Globus pallidus (tissue), 1 donor: ENCODE data around the gene DOCK11.

Experiments used
- DNase-seq: peaks from one replicate; pipeline ENCODE4 v3.0.0-alpha.2; 2015; ENCODE audit warnings: low spot score

DOCK11 gene

DNA sequence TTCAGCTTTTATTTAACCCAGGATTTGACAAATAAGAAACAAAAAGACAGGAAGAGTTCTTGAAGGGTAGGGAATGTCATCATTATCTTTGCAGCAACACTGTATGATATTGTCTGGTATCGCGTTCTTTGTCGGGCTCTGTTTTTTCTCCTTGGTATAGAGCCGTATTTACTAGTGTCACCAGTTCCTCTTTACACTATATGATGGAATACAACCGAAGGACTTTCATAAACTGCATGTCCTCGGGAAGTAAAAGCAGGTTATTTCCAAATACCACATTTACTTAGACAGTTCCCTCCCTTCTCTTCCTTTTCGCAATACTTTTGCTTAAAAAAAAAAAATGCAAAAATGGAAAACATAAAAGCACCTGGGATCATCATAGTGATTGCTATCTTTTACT, 135.2 kb downstream of the DOCK11 start:
- DNase-seq = no peak

DNA sequence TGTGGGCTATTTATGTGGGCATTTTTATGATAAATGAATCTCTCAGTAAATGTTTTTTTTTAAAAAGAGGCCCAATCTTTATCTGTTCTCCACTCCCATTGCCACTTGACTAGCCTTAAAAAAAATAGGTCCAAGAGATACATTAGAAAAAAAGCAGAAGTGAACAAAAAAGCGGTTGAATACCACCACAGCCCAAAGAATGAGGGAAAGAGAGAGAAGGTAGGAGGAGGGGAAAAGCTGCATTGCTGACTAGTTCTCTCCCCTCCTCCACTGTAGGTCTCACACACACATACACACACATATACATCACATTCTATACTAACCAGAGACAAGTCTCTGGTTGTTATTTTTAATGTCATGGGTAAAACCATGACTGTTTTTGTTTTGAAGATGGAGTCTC, 136.0 kb downstream of the DOCK11 start:
- DNase-seq = no peak

DNA sequence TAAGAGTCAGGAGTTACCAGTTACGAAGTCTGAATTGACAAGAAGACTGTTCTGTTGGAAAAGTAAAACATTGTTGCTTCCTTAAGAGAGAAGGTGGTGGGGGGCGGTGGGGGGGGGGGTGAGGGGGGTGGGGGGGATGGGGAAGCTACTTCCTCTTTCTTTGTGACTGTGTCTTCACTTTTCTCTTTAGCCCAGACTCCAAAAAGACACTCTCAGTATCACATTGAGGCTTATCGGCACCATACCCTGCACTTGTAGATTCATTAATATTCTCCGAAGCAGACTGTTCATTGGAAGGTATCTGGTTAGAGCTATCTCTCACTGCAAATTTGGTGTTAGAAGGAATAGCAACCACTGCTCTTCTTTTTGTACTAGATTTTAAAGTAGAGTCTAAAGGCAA, 137.2 kb downstream of the DOCK11 start:
- no peak for DNase-seq

DNA sequence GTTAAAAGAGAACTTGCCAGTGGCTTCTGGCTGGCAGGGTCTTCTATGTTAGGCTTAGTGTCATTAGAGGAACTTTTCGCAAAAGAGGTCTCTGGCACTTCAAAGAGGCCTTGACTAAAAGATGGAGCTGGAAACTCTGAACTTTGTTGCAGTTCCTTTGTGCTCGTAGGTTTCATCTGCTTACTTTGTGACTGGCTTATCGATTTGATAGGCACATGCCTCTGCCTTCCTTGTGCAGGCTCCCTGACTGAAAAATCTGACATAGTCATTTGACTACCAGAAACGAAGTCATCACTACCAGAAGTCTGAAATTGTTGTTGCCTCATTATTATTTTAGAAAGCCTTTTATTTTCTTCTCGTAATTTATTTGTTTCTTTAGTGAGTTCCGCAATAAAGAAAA, 137.9 kb downstream of the DOCK11 start:
- DNase-seq = no peak

DNA sequence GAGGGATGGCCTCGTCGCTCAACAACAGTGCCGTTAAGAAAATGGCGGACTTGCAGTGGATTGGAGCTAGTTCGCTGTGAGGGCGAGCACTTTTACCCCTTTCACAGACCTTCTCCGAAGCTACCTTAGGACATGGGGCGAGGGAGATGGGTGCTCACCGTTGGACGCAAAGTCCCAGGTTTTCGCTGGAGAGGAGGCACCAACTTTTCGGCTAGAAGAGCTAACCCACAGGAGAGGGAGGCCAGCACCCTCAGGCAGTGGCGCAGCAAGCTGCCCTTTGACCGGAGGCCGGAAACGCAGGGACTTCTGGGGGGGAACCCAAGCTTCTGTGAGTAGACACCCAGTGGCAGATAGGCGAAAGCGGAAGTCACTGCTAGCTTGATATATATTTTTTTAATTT, 138.7 kb downstream of the DOCK11 start:
- no peak for DNase-seq

DNA sequence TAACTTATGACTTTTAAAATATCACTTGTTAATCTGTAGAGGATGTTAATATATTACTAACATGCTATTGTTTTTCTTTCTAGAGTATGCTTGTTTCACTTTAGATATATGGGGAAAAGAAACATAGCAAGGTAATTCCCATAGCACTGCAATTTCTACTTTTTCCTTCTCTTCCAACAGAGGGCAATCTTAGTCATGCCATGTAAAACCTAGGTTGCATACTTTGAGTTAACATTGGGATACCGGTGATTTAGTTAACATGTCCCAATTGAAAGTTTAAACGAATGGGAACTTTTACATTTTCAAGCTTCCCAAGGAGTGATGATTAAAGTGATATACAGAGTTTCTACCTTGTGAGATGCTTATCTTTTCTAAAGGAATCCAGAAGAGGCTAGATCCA, 142.4 kb downstream of the DOCK11 start:
- no peak for DNase-seq

DNA sequence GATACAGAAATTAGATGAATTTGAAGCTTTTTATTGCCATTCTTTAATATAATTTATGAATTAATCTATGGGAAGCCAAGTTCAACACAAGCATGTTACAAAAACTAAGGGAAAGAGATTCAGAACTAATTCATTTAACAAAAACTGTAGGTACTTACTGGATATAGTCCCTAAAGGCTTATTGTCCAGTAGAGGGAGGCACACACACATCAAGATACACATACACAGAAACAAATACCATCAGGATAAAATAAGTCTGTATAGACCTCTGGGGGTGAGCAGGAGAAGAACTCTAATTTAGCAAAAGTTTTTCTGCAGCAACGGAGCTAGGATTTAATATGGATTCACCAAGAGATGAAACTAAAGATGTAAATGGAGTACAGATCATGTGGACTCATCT, 148.8 kb downstream of the DOCK11 start:
- DNase-seq = peak; percentile 50

DNA sequence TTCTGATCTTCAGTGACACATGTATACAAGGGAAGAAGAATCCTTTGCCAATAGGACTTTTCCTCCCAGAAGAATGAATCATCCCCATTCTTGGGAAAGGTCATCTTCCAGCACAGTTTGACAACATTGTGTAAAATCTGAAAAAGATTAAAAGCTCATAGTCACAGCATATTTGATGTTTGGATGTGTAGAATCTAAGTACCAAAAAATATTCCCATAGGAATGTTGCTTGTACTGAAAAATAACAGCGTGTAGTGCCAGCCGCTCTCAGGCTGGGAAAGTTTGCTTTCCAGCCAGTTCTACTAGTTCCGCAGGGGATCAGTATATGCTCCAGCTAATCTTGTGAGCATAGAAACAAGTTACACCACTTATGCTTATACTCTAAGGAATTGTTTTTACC, 157.1 kb downstream of the DOCK11 start:
- DNase-seq = no peak

DNA sequence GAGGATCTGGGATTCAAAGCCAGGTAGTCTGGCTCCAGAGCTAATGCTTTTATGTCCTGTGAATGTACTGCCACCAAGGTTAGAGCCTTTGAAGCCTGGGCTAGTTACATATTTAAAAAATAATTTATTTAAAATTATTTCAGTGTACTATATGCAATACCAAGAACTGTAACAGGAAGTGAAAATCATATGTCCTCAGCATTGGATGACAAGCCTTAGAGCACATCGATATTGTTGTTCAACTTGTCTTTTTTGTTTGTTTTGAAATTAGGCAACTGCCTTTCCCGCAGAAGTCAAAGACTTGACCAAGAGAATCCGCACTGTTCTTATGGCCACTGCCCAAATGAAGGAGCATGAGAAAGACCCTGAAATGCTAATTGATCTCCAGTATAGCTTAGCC, 158.7 kb downstream of the DOCK11 start:
- no peak for DNase-seq

DNA sequence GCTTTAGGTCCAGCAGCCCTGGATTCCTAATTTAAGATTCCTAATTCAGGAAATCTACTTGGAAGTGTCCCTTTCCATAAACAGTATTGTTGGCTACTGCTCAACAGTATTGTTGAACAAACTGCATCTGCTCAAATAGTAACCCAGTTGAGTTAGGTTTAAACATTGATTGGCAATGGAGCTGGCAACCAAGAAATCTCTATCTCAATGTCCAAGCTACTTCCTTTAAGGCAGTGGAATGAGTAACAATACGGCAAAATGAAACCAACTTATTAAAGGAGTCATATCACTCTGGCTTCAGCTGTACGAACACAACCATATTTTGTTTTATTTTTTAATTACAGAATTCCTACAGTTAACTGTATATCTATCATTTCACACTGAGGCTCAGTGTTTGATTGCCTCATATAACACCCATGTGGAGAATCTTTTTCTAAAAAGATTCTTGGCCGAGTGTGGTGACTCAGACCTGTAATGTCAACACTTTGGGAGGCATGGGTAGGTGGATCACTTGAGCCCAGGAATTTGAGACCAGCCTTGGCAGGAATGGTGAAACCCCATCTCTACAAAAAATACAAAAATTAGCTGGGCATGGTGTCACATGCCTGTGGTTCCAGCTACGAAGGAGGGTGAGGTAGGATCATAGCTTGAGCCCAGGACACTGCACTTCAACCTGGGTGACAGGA, 160.1 kb downstream of the DOCK11 start:
- no peak for DNase-seq

DNA sequence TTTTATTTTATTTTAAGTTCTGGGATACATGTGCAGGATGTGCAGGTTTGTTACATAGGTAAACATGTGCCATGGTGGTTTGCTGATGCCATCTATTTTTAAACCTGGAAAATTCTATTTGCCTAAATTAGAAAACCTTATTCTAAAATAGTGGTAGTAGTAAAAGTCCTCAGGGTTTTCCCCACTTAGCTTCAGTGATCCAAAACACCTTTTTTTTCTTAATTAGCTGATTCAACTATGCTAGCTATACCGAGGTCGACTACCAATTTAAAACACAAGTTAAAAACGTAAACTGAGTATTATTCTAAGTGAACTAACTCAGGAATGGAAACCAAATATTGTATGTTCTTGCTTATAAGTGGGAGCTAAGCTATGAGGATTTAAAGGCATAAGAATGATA, 161.8 kb downstream of the DOCK11 start:
- no peak for DNase-seq

DNA sequence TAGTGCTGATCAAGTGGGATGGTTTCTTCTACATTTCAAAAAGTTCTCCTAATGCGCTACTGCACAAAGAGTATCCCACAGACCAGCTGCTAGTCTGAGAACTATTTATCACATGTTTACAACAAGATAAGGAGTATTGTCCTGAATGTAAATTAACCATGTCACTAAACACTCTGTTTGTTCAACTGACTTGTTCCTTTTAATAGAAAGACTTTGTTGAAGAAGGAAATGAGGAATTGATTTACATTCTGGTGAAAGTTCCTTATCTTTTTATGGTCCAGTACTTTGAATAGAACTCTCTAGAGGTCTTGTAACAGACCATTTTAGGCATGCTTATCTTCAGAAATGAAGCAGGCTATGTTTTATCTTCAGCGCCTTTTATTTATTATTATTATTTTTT, 164.5 kb downstream of the DOCK11 start:
- DNase-seq = peak; percentile 19

DNA sequence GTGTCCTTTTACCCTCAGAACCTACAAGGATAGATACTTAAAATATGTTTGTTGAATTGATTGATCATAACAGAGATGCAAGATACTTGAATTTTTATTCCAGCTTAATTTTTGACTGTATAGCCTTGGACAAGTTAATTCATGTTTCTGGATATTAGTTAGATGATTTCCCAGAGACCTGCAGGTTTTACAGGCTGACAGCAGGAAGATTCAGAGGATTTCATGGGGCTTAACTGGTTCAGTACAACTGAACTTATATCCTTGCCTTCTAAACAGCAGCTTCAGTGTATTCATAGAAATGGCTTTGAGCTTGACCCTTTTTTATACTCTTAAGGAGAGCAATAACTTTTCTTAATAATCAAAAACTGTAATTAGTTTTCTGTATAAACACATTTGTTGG, 169.6 kb downstream of the DOCK11 start:
- no peak for DNase-seq

DNA sequence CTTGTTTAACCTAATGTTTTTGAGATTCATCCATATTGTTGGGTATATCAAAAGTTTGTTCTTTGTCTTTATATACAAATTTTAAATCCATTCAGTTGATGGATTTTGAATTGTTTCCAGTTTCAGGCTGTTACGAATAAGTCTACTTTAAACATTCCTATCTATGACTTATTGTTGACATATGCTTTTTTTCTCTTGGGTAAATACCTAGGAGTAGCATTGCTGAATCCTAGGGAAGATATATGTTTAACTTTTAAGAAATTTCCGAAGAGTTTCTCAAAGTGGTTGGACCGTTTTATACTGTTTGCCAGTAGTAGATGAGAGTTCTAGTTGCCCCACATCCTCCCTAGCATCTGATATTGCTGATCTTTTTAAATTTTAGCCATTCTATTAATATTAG, 170.9 kb downstream of the DOCK11 start:
- no peak for DNase-seq

DNA sequence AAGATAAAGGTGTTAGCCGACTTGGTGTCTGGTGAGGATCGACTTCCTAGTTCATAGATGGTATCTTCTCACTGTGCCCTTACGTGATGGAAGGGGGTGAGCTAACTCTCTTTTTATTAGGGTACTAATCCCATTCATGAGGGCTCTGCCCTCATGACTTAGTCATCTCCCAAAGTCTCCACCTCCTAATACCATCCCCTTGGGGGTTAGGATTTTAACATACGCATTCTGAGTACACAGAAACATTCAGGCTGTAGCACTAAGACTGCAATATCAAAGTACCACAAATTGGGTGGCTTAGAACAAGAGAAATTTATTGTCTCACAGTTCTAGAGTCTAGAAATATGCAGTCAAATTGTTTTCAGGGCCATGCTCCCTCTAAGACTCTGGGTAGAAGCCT, 173.8 kb downstream of the DOCK11 start:
- no peak for DNase-seq

DNA sequence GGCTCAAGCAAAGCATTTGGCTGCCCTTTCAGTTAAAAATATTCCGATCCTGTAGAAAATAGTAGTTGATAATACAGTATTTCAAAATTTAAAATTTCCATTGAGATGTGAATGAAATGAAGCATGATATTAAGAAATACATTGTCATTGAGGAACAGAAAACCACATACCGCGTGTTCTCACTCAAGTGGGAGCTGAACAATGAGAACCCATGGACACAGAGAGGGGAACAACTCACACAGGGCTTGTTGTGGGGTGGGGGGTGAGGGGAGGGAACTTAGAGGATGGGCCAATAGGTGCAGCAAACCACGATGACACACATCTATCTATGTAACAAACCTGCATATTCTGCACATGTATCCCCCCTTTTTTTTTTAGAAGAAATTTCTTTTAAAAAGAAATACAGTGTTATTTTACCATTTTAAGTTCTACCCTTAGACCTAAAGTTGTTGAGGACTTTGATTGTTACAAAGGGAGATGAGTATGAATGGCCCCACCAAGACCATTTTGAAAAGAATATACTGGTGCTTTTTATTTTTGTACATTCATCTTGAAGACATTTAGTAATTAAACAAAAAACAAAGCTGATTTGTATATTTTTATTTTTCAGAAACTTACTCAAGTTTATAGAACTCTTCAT, 179.8 kb downstream of the DOCK11 start:
- DNase-seq = no peak

DNA sequence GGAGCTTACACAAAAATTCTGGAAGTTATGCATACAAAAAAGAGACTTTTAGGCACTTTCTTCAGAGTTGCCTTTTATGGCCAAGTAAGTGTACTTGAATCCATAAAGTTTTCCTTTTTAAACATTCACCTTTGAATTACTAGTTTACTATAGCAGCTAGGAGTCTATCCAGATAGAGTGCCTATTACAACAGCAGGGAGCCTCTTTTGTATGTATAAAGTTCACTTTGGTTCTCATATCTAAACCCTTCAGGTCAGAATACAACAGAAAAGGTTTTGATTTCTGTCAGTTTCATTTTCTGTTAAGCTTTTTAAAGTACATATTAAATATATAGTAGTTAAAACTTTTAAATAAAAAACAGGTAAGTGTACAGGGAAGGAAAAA, 180.3 kb downstream of the DOCK11 start:
- no peak for DNase-seq

DNA sequence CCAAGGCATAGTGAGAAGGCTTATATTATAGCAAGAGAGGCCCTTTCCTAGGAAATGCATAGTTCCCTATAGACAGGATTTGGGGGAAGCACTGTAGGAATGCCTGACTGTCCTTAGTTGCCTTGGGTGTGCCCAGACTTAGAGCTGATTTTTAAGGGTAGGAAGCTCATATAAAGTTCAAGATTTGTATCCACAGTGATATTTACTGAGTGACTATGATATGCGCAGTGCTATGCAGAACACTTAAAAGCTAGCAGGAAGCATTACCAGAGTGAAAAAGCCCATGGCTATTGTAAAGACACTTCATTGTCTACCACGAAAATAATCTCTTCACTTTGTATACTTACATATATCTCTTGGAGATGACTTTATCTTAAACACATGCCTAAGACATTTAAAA, 181.7 kb downstream of the DOCK11 start:
- DNase-seq = no peak

DNA sequence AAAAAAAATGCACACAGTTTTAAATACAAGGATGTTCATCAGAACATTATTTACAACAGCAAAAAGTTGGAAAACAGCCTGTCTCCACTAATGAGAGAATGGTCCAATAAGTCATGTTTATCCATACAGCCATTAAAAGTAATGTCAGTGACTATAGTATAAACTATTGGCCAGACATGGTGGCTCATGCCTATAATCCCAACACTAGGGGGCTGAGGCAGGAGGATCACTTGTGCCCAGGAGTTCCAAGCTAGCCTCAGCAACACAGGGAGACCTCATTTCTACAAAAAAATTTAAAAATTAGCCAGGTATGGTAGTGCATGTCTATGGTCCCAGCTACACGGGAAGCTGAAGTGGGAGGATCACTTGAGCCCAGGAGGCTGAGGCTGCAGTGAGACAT, 183.7 kb downstream of the DOCK11 start:
- DNase-seq = no peak

DNA sequence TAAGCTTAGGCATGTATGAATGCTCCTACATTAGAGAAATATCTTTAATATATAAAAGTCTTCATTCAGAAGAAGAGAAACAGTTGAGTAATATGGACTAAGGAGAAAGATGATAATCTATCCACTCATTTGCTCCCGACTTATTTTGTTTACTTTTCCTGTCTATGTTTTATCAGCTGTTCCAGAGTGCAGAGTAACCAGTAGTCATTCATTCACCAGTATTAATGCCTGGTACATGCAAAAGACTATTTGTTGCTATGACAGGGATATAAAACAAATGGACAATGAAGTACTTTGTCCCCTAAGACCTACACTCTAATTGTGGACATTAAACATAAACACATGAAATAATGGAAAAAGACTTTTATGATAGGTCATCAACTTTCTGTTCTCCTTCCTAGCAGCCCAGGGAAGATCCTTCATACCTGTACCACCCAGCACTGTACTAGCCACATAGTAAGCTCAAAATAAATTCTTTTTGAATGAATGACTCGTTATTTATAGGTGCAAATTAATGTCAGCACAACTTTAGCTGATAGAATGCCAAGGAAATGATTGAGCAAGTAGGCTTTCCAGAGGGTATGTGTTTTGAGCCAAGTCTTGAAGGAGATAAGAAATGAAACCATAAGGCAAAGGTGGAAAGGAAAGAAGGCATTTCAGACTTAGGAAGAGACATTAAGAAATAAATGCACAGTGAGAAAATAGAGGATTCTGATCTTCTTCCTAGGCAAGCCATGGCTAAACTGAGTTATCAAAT, 186.8 kb downstream of the DOCK11 start:
- no peak for DNase-seq

DNA sequence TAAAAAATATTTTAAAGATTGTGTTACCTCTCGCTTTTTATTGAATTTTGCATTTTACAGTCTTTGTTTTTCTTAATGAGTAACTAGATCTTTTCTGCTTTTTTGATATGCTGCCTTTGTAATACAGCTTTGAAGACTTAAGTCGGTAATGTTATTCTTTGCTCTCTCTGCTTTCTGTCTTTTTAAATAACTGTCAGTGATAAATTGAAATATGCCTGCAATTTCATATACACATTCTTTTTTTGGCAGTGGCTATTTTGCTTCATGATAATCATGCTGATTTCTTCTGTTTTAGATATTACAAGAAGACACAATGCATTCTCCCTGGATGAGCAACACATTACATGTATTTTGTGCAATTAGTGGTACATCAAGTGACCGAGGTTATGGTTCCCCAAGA, 189.8 kb downstream of the DOCK11 start:
- no peak for DNase-seq

DNA sequence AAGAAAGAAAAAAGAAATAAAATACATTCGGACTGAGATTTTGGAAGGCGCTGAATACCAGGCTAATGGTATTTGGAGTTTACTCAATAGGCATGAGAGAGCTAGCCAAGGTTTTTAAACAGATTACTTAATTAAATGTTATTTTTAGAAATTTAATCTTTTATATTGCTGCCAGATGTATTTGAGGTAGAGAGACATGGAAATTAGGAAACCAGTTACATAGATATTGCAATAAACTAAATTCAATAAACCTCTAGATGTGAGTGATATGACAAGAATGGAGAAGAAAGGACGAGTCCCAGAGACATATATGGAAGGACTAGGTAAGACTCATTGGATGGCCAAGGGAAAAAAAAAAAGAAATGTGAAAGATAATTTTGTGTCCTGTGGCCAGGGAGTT, 193.3 kb downstream of the DOCK11 start:
- DNase-seq = no peak

DNA sequence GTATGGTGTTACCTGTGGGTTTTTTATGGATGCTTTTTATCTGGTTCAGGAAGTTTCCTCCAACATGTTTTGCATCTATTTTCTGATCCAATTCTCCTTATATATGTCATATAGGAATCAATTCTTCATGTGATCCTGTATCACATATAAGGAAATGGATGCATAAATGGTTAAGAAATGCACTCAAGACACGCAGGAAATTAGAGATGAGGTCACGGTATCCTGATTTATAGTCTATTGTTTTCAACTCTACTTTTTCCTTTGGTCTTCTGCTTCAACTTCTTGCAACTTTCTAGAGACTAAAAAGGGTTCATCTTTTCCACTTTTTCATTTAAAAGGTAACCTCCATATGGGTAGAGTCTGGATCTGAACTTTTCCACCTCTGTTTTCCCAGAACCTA, 198.2 kb downstream of the DOCK11 start:
- no peak for DNase-seq

DNA sequence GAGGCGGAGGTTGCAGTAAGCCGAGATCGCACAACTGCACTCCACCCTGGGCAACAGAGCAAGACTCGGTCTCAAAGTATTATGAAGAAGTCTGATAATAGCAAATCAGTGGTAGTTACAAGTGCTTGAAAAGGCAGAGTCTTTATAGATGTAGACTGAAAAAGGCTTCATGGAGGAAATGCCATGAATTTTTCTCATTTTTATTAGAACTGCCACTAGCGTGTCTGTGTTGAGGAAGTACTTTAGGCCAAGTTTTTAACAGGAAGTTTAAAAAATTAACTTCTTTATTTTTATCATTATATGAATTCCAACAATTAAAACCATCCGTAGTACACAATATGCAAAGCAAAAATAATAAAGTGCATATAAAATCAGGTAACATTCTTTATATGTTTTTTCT, 199.0 kb downstream of the DOCK11 start:
- no peak for DNase-seq
